Fibroblast of lung (primary cell): Measurements from ENCODE around the gene TRAF2. TPM values are rescaled to one million over a fixed set of nuclear protein-coding genes. Genes with fewer than 3 reads are reported as not detected.

Experiments
- DNase-seq, 2 donors: peaks; one replicate each; pipeline versions ENCODE4 v3.0.0 to v3.0.0-alpha.2; 2010; ENCODE audit warnings: low read depth in 2 of 2
- H2AFZ ChIP-seq: 2 replicates; pipeline ENCODE4 v1.5.1; 2012; ENCODE audit warnings: low read length, control low read depth, inconsistent platforms
- H3K27ac ChIP-seq: 2 replicates; pipeline ENCODE4 v1.5.1; 2011; ENCODE audit warnings: low read length, control low read depth; ENCODE audit not compliant: insufficient read depth
- H3K27me3 ChIP-seq: 2 replicates; pipeline ENCODE4 v1.5.1; 2011; ENCODE audit warnings: mild to moderate bottlenecking, low read length; ENCODE audit not compliant: control insufficient read depth, insufficient read depth
- H3K36me3 ChIP-seq: 2 replicates; pipeline ENCODE4 v1.5.1; 2011; ENCODE audit warnings: low read length; ENCODE audit not compliant: control insufficient read depth, insufficient read depth
- H3K4me1 ChIP-seq: 2 replicates; pipeline ENCODE4 v1.5.1; 2011; ENCODE audit warnings: low read length; ENCODE audit not compliant: control insufficient read depth, insufficient read depth; ENCODE audit errors: extremely low read depth
- H3K4me2 ChIP-seq: 2 replicates; pipeline ENCODE4 v1.5.1; 2011; ENCODE audit warnings: low read length, control low read depth; ENCODE audit not compliant: insufficient read depth; ENCODE audit errors: extremely low read depth
- H3K4me3 ChIP-seq, 4 experiments: fragments of 200-600 bp in 1 of 4; sonication (generic) in 1 of 4; replicated peaks in 1 of 4; 2 replicates each; pipeline ENCODE4 v1.5.1; 2011 to 2016; ENCODE audit warnings: low read length in 4 of 4, low read depth in 3 of 4, mild to moderate bottlenecking in 3 of 4, control low read depth in 2 of 4, inconsistent platforms in 1 of 4, mixed read lengths in 1 of 4; ENCODE audit not compliant: insufficient read depth in 1 of 4; ENCODE audit errors: control extremely low read depth in 1 of 4
- H3K79me2 ChIP-seq: 2 replicates; pipeline ENCODE4 v1.5.1; 2012; ENCODE audit warnings: mild to moderate bottlenecking, low read length, inconsistent platforms; ENCODE audit not compliant: control insufficient read depth, insufficient read depth
- H3K9ac ChIP-seq: 2 replicates; pipeline ENCODE4 v1.5.1; 2011; ENCODE audit warnings: mild to moderate bottlenecking, low read length, control low read depth; ENCODE audit not compliant: insufficient read depth
- H3K9me3 ChIP-seq: 2 replicates; pipeline ENCODE4 v1.5.1; 2012; ENCODE audit warnings: low read depth, low read length; ENCODE audit not compliant: control insufficient read depth, insufficient read depth
- H4K20me1 ChIP-seq: 2 replicates; pipeline ENCODE4 v1.5.1; 2011; ENCODE audit warnings: low read length; ENCODE audit not compliant: control insufficient read depth, insufficient read depth; ENCODE audit errors: extremely low read depth
- EZH2 ChIP-seq: IDR thresholded peaks from 2 replicates; pipeline ENCODE4 v1.5.1; 2012; ENCODE audit warnings: low read length, control low read depth, mild to moderate bottlenecking; ENCODE audit errors: missing control alignments
- polyA plus RNA-seq, 2 donors: library from polyadenylated mRNA; depleted of rRNA in 1 of 2; stranded (reverse) in 1 of 2; unstranded in 1 of 2; fragments of >200 nt; gene quantifications; 2 replicates each; pipeline ENCODE4 v1.2.1, GENCODE V29; 2011 to 2012; ENCODE audit warnings: missing spikeins in 1 of 2
- total RNA-seq: library from RNA; depleted of rRNA; stranded (reverse); fragments of >200 nt; gene quantifications from 2 replicates; pipeline ENCODE4 v1.2.1, GENCODE V29; 2014
- TF ChIP-seq, protein P1 (sequence below), 2 donors: IDR thresholded peaks in 1 of 2; conservative IDR thresholded peaks in 1 of 2; 1 replicate in 1 of 2; 2 replicates in 1 of 2; pipeline ENCODE4 v1.5.1; 2011 to 2012; ENCODE audit warnings: low read length in 2 of 2, control low read depth in 1 of 2, inconsistent platforms in 1 of 2, low read depth in 1 of 2, mild to moderate bottlenecking in 1 of 2

TRAF2 gene
- total and polyA plus RNA-seq, 2 donors (not counting 1 experiment from before 2014, with no cell fraction given): 3.7 to 8.4 TPM

DNA sequence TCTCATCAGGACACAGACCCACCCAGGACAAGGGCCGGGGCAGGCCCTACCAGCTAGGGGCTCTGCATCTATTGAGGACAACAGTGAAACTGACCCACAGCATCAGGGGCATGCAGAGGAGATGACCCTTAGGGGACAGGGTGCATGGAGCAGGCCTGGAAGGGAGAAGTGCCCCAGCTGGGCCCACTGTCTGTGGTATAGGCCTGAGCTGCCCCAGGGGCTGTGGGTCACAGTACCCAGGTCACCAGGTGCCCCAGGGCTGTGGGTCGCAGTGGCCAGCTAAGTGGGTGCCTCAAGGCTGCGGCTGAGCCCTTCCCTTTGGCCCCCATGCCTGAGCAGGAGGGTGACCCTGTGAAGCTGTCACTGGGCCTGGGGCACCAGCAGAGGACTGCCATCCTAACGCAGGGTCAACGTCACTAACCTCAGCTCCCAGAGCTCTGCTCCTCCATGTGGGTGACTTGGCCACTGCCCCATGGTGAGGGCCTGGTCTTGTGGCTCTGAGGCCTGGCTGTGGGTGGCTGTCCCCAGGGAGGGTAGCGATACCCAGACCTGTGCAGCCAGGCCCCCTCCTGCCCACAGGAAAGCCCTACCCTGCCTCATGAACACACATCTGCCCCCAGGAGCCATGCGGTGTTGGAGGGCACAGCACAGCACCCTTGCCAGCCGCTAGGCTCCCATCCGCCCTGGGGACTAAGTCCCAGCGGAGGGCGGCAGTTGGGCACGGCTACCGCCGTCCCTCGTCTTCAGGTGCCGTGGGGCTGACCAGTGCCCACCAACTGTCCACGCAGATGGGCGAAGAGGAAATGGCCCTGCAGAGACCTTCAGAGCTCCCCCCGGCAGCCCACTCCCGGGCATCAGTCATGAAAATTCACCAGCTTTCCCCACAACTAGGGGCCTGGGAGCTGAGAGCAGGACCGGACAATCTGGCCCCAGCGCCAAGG, 25.1 kb upstream of the TRAF2 start:
- peaks cover 18% of the 10 kb centered on the region for H3K79me2 ChIP-seq
- TF ChIP-seq, protein P1, sequence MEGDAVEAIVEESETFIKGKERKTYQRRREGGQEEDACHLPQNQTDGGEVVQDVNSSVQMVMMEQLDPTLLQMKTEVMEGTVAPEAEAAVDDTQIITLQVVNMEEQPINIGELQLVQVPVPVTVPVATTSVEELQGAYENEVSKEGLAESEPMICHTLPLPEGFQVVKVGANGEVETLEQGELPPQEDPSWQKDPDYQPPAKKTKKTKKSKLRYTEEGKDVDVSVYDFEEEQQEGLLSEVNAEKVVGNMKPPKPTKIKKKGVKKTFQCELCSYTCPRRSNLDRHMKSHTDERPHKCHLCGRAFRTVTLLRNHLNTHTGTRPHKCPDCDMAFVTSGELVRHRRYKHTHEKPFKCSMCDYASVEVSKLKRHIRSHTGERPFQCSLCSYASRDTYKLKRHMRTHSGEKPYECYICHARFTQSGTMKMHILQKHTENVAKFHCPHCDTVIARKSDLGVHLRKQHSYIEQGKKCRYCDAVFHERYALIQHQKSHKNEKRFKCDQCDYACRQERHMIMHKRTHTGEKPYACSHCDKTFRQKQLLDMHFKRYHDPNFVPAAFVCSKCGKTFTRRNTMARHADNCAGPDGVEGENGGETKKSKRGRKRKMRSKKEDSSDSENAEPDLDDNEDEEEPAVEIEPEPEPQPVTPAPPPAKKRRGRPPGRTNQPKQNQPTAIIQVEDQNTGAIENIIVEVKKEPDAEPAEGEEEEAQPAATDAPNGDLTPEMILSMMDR (conservative IDR thresholded peaks at IDR 0.05 in 1 of 2, IDR thresholded peaks at IDR 0.05 in 1 of 2; ENCODE audit: low read depth in 1 of 2, low read length in 2 of 2): no peak
- TF ChIP-seq EZH2: no peak
- H3K4me2 ChIP-seq: no peak overlapping the region
- H3K9ac ChIP-seq: no peak overlapping the region
- no peaks in the 10 kb centered on the region for H4K20me1 ChIP-seq
- H3K4me3 ChIP-seq: no peak overlapping the region
- H2AFZ ChIP-seq: no peak overlapping the region
- DNase-seq: no peak
- no peak overlapping the region for H3K27ac ChIP-seq
- no peaks in the 10 kb centered on the region for H3K9me3 ChIP-seq
- peaks cover 25% of the 10 kb centered on the region for H3K36me3 ChIP-seq
- H3K27me3 ChIP-seq: no peaks in the 10 kb centered on the region
- peaks cover 7% of the 10 kb centered on the region for H3K4me1 ChIP-seq

DNA sequence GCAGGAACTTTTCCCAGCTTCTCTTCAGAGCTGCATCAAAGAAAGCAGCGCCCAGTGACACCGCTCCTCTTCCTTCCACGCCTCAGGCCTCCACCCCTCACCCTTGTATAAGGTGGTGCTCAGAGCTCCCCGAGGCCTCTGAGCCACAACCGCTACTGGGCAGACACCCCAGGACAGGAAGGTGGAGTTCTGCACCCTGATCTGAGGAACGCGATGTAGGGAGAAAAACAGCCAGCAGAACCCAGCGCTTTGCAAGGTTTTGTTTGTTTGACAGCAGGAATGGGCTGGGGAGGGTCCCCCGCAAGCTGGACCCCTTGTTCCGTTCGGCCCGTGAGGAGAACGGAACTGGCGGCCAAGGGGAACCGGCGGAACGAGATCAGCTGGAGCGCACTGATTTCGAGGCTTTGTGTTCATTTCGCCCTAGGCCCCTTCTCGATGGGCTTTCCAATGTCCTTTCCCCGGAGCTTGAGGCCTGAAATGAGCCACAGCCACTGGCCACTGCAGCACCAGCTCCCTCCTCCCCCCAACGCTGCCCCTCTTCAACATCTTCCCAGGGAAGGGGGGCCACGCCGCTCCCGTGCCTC, 24.4 kb upstream of the TRAF2 start:
- TF ChIP-seq, protein P1 (conservative IDR thresholded peaks at IDR 0.05 in 1 of 2, IDR thresholded peaks at IDR 0.05 in 1 of 2; ENCODE audit: low read depth in 1 of 2, low read length in 2 of 2): no peak
- no peak for TF ChIP-seq EZH2
- H4K20me1 ChIP-seq: no peaks in the 10 kb centered on the region
- H3K79me2 ChIP-seq: peaks cover 18% of the 10 kb centered on the region
- no peaks in the 10 kb centered on the region for H3K27me3 ChIP-seq
- H2AFZ ChIP-seq: no peak overlapping the region
- H3K9me3 ChIP-seq: no peaks in the 10 kb centered on the region
- H3K36me3 ChIP-seq: peaks cover 25% of the 10 kb centered on the region
- no peak overlapping the region for H3K4me3 ChIP-seq
- no peak overlapping the region for H3K9ac ChIP-seq
- no peak for DNase-seq
- H3K27ac ChIP-seq: no peak overlapping the region
- peaks cover 7% of the 10 kb centered on the region for H3K4me1 ChIP-seq
- H3K4me2 ChIP-seq: no peak overlapping the region

DNA sequence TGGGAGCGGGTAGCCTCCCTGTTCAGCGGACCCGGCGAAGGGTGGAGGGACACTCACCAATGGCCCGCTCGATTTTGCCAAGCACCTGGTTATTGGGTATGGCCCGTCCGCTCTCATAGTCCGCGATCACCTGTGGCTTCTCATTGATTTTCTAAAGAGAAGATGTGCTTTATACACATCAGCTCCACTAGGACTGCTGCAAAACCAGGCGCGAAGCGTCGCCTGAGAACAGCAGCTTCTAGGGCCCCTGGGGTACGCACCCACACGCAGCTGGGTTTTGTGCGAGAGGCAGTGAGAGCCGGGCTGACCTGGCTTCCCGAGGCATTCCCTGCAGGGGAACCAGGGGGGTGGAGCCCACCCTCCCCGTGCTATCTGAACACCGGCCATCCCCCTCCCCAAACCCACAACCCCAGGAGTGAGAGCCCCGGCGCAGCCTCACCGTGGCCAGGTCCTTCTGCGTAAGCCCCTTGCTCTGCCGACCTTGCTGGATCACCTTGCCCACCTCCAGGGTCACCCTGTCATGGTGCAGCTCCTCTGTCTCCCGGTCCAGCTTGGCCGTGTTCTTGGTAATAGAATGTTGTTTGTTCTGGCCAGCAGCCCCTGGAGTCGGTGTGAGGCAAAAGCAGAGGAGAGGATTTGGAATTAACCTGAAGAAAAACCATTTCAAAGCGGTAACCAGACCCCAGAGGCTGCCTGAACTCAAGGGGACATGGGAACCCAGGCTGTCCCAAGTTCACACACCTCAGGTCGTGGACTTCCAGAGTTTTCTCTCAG, 23.3 kb upstream of the TRAF2 start:
- Histone ChIP-seq H3K27me3 (no peaks in the 10 kb centered on the region), H2AFZ (no peak overlapping the region), H3K4me2 (no peak overlapping the region), H3K27ac (no peak overlapping the region), H3K79me2 (peaks cover 18% of the 10 kb centered on the region), H4K20me1 (no peaks in the 10 kb centered on the region), H3K4me1 (peaks cover 7% of the 10 kb centered on the region), H3K36me3 (peaks cover 25% of the 10 kb centered on the region), H3K4me3 (no peak overlapping the region), H3K9me3 (no peaks in the 10 kb centered on the region), H3K9ac (no peak overlapping the region)
- no peak for DNase-seq
- TF ChIP-seq, protein P1 (conservative IDR thresholded peaks at IDR 0.05 in 1 of 2, IDR thresholded peaks at IDR 0.05 in 1 of 2; ENCODE audit: low read depth in 1 of 2, low read length in 2 of 2): no peak
- TF ChIP-seq EZH2: no peak
